HCT116 (cell line): ENCODE measurements around the gene PPP2R1B. TPM values are rescaled to one million over a fixed set of nuclear protein-coding genes. Genes with fewer than 3 reads are reported as not detected.

Source experiments
- ATAC-seq: fragments of 200-7000 bp; cut with Tn5 transposase; 2 replicates; pipeline ENCODE4 v1.9.1; 2020; ENCODE audit warnings: mild to moderate bottlenecking, moderate library complexity
- BruUV-seq: library from RNA; stranded (reverse); fragments of 400-500 nt; replicated peaks from 2 replicates; lab custom pipeline; 2021; lab: Mats Ljungman, UMichigan
- CTCF ChIA-PET: fragments of 300-600 bp; sonication (Branson Sonifier 250); formaldehyde crosslinking; loops from one replicate; lab custom pipeline; 2021; ENCODE audit warnings: antibody characterized with exemption; lab: Charles Lee
- POLR2A ChIA-PET: fragments of 300-600, 350-600 bp; sonication (Branson Sonifier 250); formaldehyde crosslinking; loops from one replicate; lab custom pipeline; 2021; ENCODE audit warnings: antibody characterized with exemption; lab: Charles Lee
- RAD21 ChIA-PET, 2 experiments: fragments of 300-600 bp; sonication (Branson Sonifier 250); formaldehyde crosslinking; loops; one replicate each; lab custom pipeline; 2023; ENCODE audit warnings: low total read pairs in 2 of 2; ENCODE audit not compliant: uncharacterized antibody in 2 of 2, unreplicated experiment in 2 of 2, low non-redundant PET in 1 of 2; lab: Charles Lee
- DNase-seq: peaks from one replicate; pipeline ENCODE4 v3.0.0-alpha.2; 2010; ENCODE audit warnings: low read depth, low spot score
- H2AFZ ChIP-seq: fragments of 200-600 bp; shearing (Covaris generic), sonication (generic); 2 replicates; pipeline ENCODE4 v1.6.1; 2017; ENCODE audit warnings: low read depth, mixed run types, mixed read lengths, antibody characterized with exemption, low read length; ENCODE audit not compliant: poor library complexity, severe bottlenecking
- H3K27ac ChIP-seq: 2 replicates; pipeline ENCODE4 v1.5.1; 2012; ENCODE audit warnings: low read depth, low read length
- H3K27me3 ChIP-seq: fragments of 200-600 bp; sonication (generic); 2 replicates; pipeline ENCODE4 v1.6.1; 2016; ENCODE audit warnings: mixed run types, low read length, mixed read lengths; ENCODE audit not compliant: insufficient read depth
- H3K36me3 ChIP-seq, 2 experiments: fragments of 200-500 bp in 1 of 2; fragments of 200-600 bp in 1 of 2; sonication (Bioruptor generic) in 1 of 2; sonication (generic) in 1 of 2; 2 replicates each; pipeline versions ENCODE4 v1.5.1 to v1.6.1; 2014 to 2016; ENCODE audit warnings: low read length in 2 of 2, inconsistent platforms in 1 of 2, mixed read lengths in 1 of 2, mixed run types in 1 of 2; ENCODE audit not compliant: insufficient read depth in 2 of 2, control insufficient read depth in 1 of 2
- H3K4me1 ChIP-seq, 2 experiments: fragments of 200-600 bp in 1 of 2; sonication (generic) in 1 of 2; 2 replicates each; pipeline versions ENCODE4 v1.5.1 to v1.6.1; 2012 to 2017; ENCODE audit warnings: low read length in 2 of 2, inconsistent platforms in 1 of 2, mild to moderate bottlenecking in 1 of 2, mixed read lengths in 1 of 2, mixed run types in 1 of 2, moderate library complexity in 1 of 2; ENCODE audit not compliant: insufficient read depth in 2 of 2, control insufficient read depth in 1 of 2
- H3K4me2 ChIP-seq: fragments of 200-600 bp; sonication (generic); 2 replicates; pipeline ENCODE4 v1.6.1; 2017; ENCODE audit warnings: mixed run types, low read length, mixed read lengths
- H3K4me3 ChIP-seq, 2 experiments: fragments of 200-600 bp in 1 of 2; sonication (generic) in 1 of 2; replicated peaks in 1 of 2; 2 replicates each; pipeline ENCODE4 v1.5.1; 2011 to 2016; ENCODE audit warnings: low read length in 2 of 2, control low read depth in 1 of 2, low read depth in 1 of 2, mild to moderate bottlenecking in 1 of 2, mixed read lengths in 1 of 2, mixed run types in 1 of 2
- H3K79me2 ChIP-seq: fragments of 200-600 bp; sonication (generic); 2 replicates; pipeline ENCODE4 v1.6.1; 2017; ENCODE audit warnings: mild to moderate bottlenecking, mixed run types, low read length, moderate library complexity, mixed read lengths; ENCODE audit not compliant: insufficient read depth
- H3K9ac ChIP-seq: fragments of 200-600 bp; sonication (generic); 2 replicates; pipeline ENCODE4 v1.6.1; 2016; ENCODE audit warnings: low read length, mixed read lengths
- H3K9me2 ChIP-seq: fragments of 200-600 bp; sonication (generic), shearing (Covaris generic); 2 replicates; pipeline ENCODE4 v1.6.1; 2017; ENCODE audit warnings: mixed run types, mild to moderate bottlenecking, moderate library complexity; ENCODE audit not compliant: insufficient read depth
- H3K9me3 ChIP-seq, 2 experiments: fragments of 200-500 bp in 1 of 2; fragments of 200-600 bp in 1 of 2; sonication (Bioruptor generic) in 1 of 2; sonication (generic) in 1 of 2; 2 replicates each; pipeline ENCODE4 v1.6.1; 2014 to 2017; ENCODE audit warnings: low read length in 2 of 2, mixed read lengths in 2 of 2, inconsistent platforms in 1 of 2, low read depth in 1 of 2, mild to moderate bottlenecking in 1 of 2, mixed run types in 1 of 2, moderate library complexity in 1 of 2; ENCODE audit not compliant: control insufficient read depth in 1 of 2, insufficient read depth in 1 of 2
- H4K20me1 ChIP-seq: fragments of 200-600 bp; sonication (generic), shearing (Covaris generic); 2 replicates; pipeline ENCODE4 v1.6.1; 2017; ENCODE audit warnings: mixed run types, mild to moderate bottlenecking, moderate library complexity; ENCODE audit not compliant: insufficient read depth
- EGR1 ChIP-seq: IDR thresholded peaks from 2 replicates; pipeline ENCODE4 v1.6.1; 2012; ENCODE audit warnings: low read depth
- EZH2 ChIP-seq: fragments of 200-600 bp; sonication (generic); IDR thresholded peaks from 2 replicates; pipeline ENCODE4 v1.6.1; 2017; ENCODE audit warnings: antibody characterized with exemption, mixed run types
- JUND ChIP-seq: IDR thresholded peaks from 2 replicates; pipeline ENCODE4 v1.6.1; 2012
- MAX ChIP-seq: IDR thresholded peaks from 2 replicates; pipeline ENCODE4 v1.6.1; 2012
- POLR2AphosphoS5 ChIP-seq: IDR thresholded peaks from 2 replicates; pipeline ENCODE4 v1.6.1; 2011; ENCODE audit warnings: mild to moderate bottlenecking, low read depth, low read length, moderate library complexity
- REST ChIP-seq: IDR thresholded peaks from 2 replicates; pipeline ENCODE4 v1.6.1; 2012; ENCODE audit warnings: low read depth
- SIN3A ChIP-seq: IDR thresholded peaks from 2 replicates; pipeline ENCODE4 v1.6.1; 2012; ENCODE audit warnings: low read depth
- TCF7L2 ChIP-seq: IDR thresholded peaks from 2 replicates; pipeline ENCODE4 v1.7.0; 2011; ENCODE audit warnings: borderline replicate concordance, inconsistent platforms; ENCODE audit not compliant: insufficient read depth, insufficient read length; ENCODE audit errors: extremely low read depth
- YY1 ChIP-seq: IDR thresholded peaks from 2 replicates; pipeline ENCODE4 v1.6.1; 2011; ENCODE audit warnings: low read length, low read depth, moderate library complexity, mild to moderate bottlenecking; ENCODE audit not compliant: insufficient replicate concordance; ENCODE audit errors: extremely low read depth
- ZNF274 ChIP-seq: fragments of 200-500 bp; sonication (Bioruptor generic); IDR thresholded peaks from 2 replicates; pipeline ENCODE4 v1.6.1; 2014; ENCODE audit warnings: mild to moderate bottlenecking, low read depth, low read length, inconsistent platforms
- intact Hi-C: fragments of 100-400 bp; cut with micrococcal nuclease; formaldehyde crosslinking; loops from 2 replicates; pipeline ENCODE4 v1.10.0; 2022
- total RNA-seq: library from RNA; stranded (reverse); gene quantifications from one replicate; pipeline ENCODE4 v1.2.1, GENCODE V29; 2021; ENCODE audit not compliant: unreplicated experiment

Gene PPP2R1B
- total RNA-seq, 1 experiment from 2014 or later: 24.9 TPM

GRCh38 chr11:111788464-111788863 lies 22.3 kb upstream of the PPP2R1B start:
- RAD21 ChIA-PET: no interaction called here
- ATAC-seq: no peak
- Histone ChIP-seq H3K4me2 (no peak overlapping the region), H3K9me2 (no peaks in the 10 kb centered on the region), H3K36me3 (no peaks in the 10 kb centered on the region; a peak in 1 of 4 replicates), H3K9me3 (no peaks in the 10 kb centered on the region), H3K4me1 (no peaks in the 10 kb centered on the region), H3K27ac (no peak overlapping the region), H3K4me3 (no peak overlapping the region), H4K20me1 (no peaks in the 10 kb centered on the region), H2AFZ (no peak overlapping the region), H3K9ac (no peak overlapping the region), H3K79me2 (no peaks in the 10 kb centered on the region), H3K27me3 (no peaks in the 10 kb centered on the region)
- POLR2A ChIA-PET: no interaction called here
- CTCF ChIA-PET: no interaction called here
- intact Hi-C loops: no loop called here
- BruUV-seq: no TSS peak
- no peak for DNase-seq
- TF ChIP-seq SIN3A (no peak), TCF7L2 (no peak), EZH2 (no peak), REST (no peak), EGR1 (no peak), ZNF274 (no peak), YY1 (no peak), JUND (no peak), MAX (no peak), POLR2AphosphoS5 (no peak)
